Esophagus squamous epithelium (tissue), 4 donors: ENCODE measurements around the gene BMX.

Experiments
- POLR2A ChIP-seq, 4 donors: fragments of 450-650 bp; IDR thresholded peaks; one replicate each; pipeline ENCODE4 v1.6.1; 2017; ENCODE audit warnings: antibody characterized with exemption in 4 of 4, mild to moderate bottlenecking in 4 of 4, moderate library complexity in 3 of 4
- TF ChIP-seq, protein P1 (sequence below), 6 experiments: fragments of 450-650 bp in 4 of 6; fragments of 200-600 bp in 2 of 6; sonication (generic) in 2 of 6; IDR thresholded peaks; one replicate each; pipeline ENCODE4 v1.5.1; 2016 to 2019; ENCODE audit warnings: antibody characterized with exemption in 6 of 6, mild to moderate bottlenecking in 4 of 6, moderate library complexity in 4 of 6

DNA sequence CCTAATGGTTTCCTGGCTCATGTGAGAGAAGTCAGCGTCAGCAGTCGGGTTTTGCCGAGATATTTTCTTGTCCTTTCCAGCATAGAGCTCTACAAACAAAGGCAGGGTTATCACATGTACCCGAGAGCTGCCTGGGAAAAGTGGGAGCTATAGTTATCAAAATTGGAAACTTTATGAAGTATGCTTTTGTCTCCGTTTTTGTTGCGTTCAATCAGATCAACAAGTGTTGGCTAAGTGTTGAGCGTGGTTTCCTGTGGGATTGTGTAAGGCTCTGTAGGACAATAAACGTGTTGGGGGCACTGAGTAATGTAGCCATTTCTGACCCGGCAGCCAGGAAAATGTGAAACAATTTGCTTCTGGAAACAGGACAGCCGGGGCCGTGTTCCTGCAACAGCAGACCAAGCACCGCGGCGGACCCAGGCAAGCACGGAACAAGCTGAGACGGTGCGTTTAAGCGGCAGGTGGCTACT lies at the start of gene BMX:
- TF ChIP-seq, protein P1, sequence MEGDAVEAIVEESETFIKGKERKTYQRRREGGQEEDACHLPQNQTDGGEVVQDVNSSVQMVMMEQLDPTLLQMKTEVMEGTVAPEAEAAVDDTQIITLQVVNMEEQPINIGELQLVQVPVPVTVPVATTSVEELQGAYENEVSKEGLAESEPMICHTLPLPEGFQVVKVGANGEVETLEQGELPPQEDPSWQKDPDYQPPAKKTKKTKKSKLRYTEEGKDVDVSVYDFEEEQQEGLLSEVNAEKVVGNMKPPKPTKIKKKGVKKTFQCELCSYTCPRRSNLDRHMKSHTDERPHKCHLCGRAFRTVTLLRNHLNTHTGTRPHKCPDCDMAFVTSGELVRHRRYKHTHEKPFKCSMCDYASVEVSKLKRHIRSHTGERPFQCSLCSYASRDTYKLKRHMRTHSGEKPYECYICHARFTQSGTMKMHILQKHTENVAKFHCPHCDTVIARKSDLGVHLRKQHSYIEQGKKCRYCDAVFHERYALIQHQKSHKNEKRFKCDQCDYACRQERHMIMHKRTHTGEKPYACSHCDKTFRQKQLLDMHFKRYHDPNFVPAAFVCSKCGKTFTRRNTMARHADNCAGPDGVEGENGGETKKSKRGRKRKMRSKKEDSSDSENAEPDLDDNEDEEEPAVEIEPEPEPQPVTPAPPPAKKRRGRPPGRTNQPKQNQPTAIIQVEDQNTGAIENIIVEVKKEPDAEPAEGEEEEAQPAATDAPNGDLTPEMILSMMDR (IDR thresholded peaks at IDR 0.05), result no peak
- TF ChIP-seq POLR2A (IDR thresholded peaks at IDR 0.05), result no peak
